ENCODE measurements around the gene RELN. TPM values are rescaled to one million over a fixed set of nuclear protein-coding genes. Genes with fewer than 3 reads are reported as not detected.

RELN gene
- total and polyA plus RNA-seq, 2 donors (not counting 1 experiment from before 2014, with no cell fraction given): not detected

DNA sequence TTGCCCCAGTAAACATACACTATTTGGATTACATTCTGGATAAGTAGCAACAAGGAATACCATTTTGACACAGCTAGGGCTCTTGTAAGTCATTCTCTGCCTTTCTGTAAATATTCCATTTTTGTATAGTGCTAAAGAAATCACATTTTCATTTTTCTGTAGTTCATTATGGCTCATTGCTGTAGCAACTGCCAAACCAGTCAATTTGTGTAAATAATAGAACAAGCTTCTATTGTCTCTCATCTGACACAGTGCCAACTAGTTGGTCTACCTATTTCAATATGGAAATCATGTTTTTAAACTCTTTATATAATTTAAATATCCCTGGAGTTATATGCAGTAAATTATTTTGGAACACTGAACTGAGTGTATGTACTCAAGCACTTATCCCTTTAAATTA lies 193.7 kb downstream of the RELN start:
- Mint-ChIP-seq H3K9me3 (ENCODE audit: insufficient read depth) (peaks cover 3% of the 10 kb centered on the region), H3K27me3 (no peaks in the 10 kb centered on the region), H3K4me3 (no peak overlapping the region), H3K4me1 (no peaks in the 10 kb centered on the region), H3K27ac (no peak overlapping the region)
- Histone ChIP-seq H3K9ac (ENCODE audit: low read length) (no peak overlapping the region), H3K79me2 (ENCODE audit: control insufficient read depth, insufficient read depth, low read length) (no peaks in the 10 kb centered on the region), H4K20me1 (ENCODE audit: control insufficient read depth, insufficient read depth, low read length, poor library complexity, severe bottlenecking) (no peaks in the 10 kb centered on the region), H3K4me2 (replicated peaks; ENCODE audit: low read depth, low read length, poor library complexity, severe bottlenecking) (no peak overlapping the region), H2AFZ (ENCODE audit: insufficient read depth, low read depth, low read length, poor library complexity, severe bottlenecking) (no peak overlapping the region), H3K27me3 (replicated peaks in 1 of 4; ENCODE audit: control extremely low read depth in 1 of 4, control insufficient read depth in 3 of 4, insufficient read depth in 4 of 4, low read length in 3 of 4) (no peaks in the 10 kb centered on the region), H3K4me3 (ENCODE audit: control extremely low read depth in 1 of 5, extremely low read depth in 1 of 5, insufficient read depth in 1 of 5, low read depth in 2 of 5, low read length in 4 of 5) (no peak overlapping the region), H3K9me3 (ENCODE audit: control extremely low read depth in 1 of 3, control insufficient read depth in 2 of 3, insufficient read depth in 1 of 3, low read length in 2 of 3) (no peaks in the 10 kb centered on the region), H3K36me3 (replicated peaks in 1 of 2; ENCODE audit: control extremely low read depth in 1 of 2, control insufficient read depth in 1 of 2, extremely low read depth in 1 of 2, insufficient read depth in 2 of 2, low read length in 1 of 2) (no peaks in the 10 kb centered on the region), H3K4me1 (ENCODE audit: control insufficient read depth in 2 of 2, insufficient read depth in 2 of 2, low read length in 2 of 2) (no peaks in the 10 kb centered on the region), H3K27ac (ENCODE audit: low read length in 2 of 2) (no peak overlapping the region)
- DNase-seq (no peak), ATAC-seq (ENCODE audit: low read depth) (no peak)
- TF ChIP-seq EZH2 (IDR thresholded peaks at IDR 0.05; ENCODE audit: borderline replicate concordance, insufficient read depth, low read depth, low read length, poor library complexity, severe bottlenecking): no peak
- TF ChIP-seq, protein P1, sequence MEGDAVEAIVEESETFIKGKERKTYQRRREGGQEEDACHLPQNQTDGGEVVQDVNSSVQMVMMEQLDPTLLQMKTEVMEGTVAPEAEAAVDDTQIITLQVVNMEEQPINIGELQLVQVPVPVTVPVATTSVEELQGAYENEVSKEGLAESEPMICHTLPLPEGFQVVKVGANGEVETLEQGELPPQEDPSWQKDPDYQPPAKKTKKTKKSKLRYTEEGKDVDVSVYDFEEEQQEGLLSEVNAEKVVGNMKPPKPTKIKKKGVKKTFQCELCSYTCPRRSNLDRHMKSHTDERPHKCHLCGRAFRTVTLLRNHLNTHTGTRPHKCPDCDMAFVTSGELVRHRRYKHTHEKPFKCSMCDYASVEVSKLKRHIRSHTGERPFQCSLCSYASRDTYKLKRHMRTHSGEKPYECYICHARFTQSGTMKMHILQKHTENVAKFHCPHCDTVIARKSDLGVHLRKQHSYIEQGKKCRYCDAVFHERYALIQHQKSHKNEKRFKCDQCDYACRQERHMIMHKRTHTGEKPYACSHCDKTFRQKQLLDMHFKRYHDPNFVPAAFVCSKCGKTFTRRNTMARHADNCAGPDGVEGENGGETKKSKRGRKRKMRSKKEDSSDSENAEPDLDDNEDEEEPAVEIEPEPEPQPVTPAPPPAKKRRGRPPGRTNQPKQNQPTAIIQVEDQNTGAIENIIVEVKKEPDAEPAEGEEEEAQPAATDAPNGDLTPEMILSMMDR (IDR thresholded peaks at IDR 0.05): no peak
- intact Hi-C loops (cut with micrococcal nuclease): no loop called here
- POLR2A ChIA-PET: no interaction called here
- CTCF ChIA-PET: no interaction called here

DNA sequence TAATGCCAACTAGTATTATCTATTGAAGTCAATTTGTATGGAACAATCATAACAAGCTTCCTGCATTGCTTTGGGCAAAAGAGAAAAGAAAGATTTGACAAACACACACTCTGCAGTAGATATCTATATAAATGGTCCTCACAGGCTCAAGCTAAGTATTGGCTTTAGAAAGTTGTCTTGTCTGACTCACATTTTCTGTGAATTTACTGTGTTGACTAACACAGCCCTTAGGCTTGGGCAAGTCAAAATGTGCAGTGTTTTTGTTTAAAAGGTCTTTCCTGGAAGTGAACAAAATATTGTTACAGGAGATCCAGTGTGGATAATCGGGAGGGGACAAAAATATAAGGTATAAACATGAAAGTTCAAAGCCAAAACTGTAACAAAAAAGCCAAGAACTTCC lies 194.4 kb downstream of the RELN start:
- Histone ChIP-seq H3K79me2 (ENCODE audit: control insufficient read depth, insufficient read depth, low read length) (no peaks in the 10 kb centered on the region), H3K4me1 (ENCODE audit: control insufficient read depth in 2 of 2, insufficient read depth in 2 of 2, low read length in 2 of 2) (no peaks in the 10 kb centered on the region), H3K4me2 (replicated peaks; ENCODE audit: low read depth, low read length, poor library complexity, severe bottlenecking) (no peak overlapping the region), H2AFZ (ENCODE audit: insufficient read depth, low read depth, low read length, poor library complexity, severe bottlenecking) (no peak overlapping the region), H3K9me3 (ENCODE audit: control extremely low read depth in 1 of 3, control insufficient read depth in 2 of 3, insufficient read depth in 1 of 3, low read length in 2 of 3) (no peaks in the 10 kb centered on the region), H3K27ac (ENCODE audit: low read length in 2 of 2) (no peak overlapping the region), H3K36me3 (replicated peaks in 1 of 2; ENCODE audit: control extremely low read depth in 1 of 2, control insufficient read depth in 1 of 2, extremely low read depth in 1 of 2, insufficient read depth in 2 of 2, low read length in 1 of 2) (no peaks in the 10 kb centered on the region), H3K27me3 (replicated peaks in 1 of 4; ENCODE audit: control extremely low read depth in 1 of 4, control insufficient read depth in 3 of 4, insufficient read depth in 4 of 4, low read length in 3 of 4) (no peaks in the 10 kb centered on the region), H3K9ac (ENCODE audit: low read length) (no peak overlapping the region), H4K20me1 (ENCODE audit: control insufficient read depth, insufficient read depth, low read length, poor library complexity, severe bottlenecking) (no peaks in the 10 kb centered on the region), H3K4me3 (ENCODE audit: control extremely low read depth in 1 of 5, extremely low read depth in 1 of 5, insufficient read depth in 1 of 5, low read depth in 2 of 5, low read length in 4 of 5) (no peak overlapping the region)
- TF ChIP-seq EZH2 (IDR thresholded peaks at IDR 0.05; ENCODE audit: borderline replicate concordance, insufficient read depth, low read depth, low read length, poor library complexity, severe bottlenecking): no peak
- TF ChIP-seq, protein P1 (IDR thresholded peaks at IDR 0.05): no peak
- Mint-ChIP-seq H3K9me3 (ENCODE audit: insufficient read depth) (peaks cover 3% of the 10 kb centered on the region), H3K27me3 (no peaks in the 10 kb centered on the region), H3K27ac (no peak overlapping the region), H3K4me3 (no peak overlapping the region), H3K4me1 (no peaks in the 10 kb centered on the region)
- ATAC-seq (ENCODE audit: low read depth): no peak
- intact Hi-C loops (cut with micrococcal nuclease): no loop called here
- ChIA-PET POLR2A (no interaction called here), CTCF (no interaction called here)
- DNase-seq: no peak
- no CpG with 5 or more reads among the region's 1 CpG for WGBS (ENCODE audit: insufficient coverage)

All from B cell (primary cell).